H1 (cell line): Measurements from ENCODE around the gene WRAP53. TPM values are rescaled to one million over a fixed set of nuclear protein-coding genes. Genes with fewer than 3 reads are reported as not detected.

Experiments
- CTCF ChIA-PET: fragments of 300-600 bp; sonication (Branson Sonifier 250); formaldehyde crosslinking; loops from one replicate; lab custom pipeline; 2021; ENCODE audit not compliant: partially characterized antibody; lab: Charles Lee
- POLR2A ChIA-PET: fragments of 300-600 bp; sonication (Branson Sonifier 250); formaldehyde crosslinking; loops from one replicate; lab custom pipeline; 2021; ENCODE audit warnings: inconsistent platforms; ENCODE audit not compliant: partially characterized antibody; lab: Charles Lee
- DNase-seq, 2 experiments: peaks; one replicate each; pipeline versions ENCODE4 v3.0.0 to v3.0.0-alpha.2; 2010 to 2022; ENCODE audit warnings: low spot score in 2 of 2, low read depth in 1 of 2, mixed read lengths in 1 of 2
- FAIRE-seq: peaks from 2 replicates; lab custom pipeline; 2011; peaks lifted over from hg19 to GRCh38; lab: Jason Lieb, UNC
- H2AFZ ChIP-seq: 2 replicates; pipeline ENCODE4 v1.8.1; 2012; ENCODE audit warnings: low read length, inconsistent platforms
- H2AK5ac ChIP-seq: 2 replicates; pipeline ENCODE4 v1.6.1; 2013; ENCODE audit warnings: low read depth, low read length
- H2BK120ac ChIP-seq: replicated peaks from 2 replicates; pipeline ENCODE3; 2013; ENCODE audit warnings: low read depth, low read length, inconsistent platforms
- H2BK12ac ChIP-seq: 2 replicates; pipeline ENCODE4 v1.6.1; 2013; ENCODE audit warnings: low read depth, low read length
- H2BK15ac ChIP-seq: 2 replicates; pipeline ENCODE4 v1.6.1; 2013; ENCODE audit warnings: low read length
- H2BK20ac ChIP-seq: 2 replicates; pipeline ENCODE4 v1.6.1; 2013; ENCODE audit warnings: low read length
- H2BK5ac ChIP-seq: 2 replicates; pipeline ENCODE4 v1.6.1; 2013; ENCODE audit warnings: low read depth, low read length
- H3K14ac ChIP-seq: 2 replicates; pipeline ENCODE4 v1.6.1; 2013; ENCODE audit warnings: inconsistent platforms; ENCODE audit not compliant: insufficient read length
- H3K18ac ChIP-seq: 2 replicates; pipeline ENCODE4 v1.6.1; 2013; ENCODE audit warnings: low read length; ENCODE audit errors: extremely low read depth
- H3K23ac ChIP-seq: 2 replicates; pipeline ENCODE4 v1.6.1; 2013; ENCODE audit warnings: inconsistent platforms; ENCODE audit not compliant: insufficient read length
- H3K23me2 ChIP-seq: 2 replicates; pipeline ENCODE4 v1.6.1; 2013; ENCODE audit warnings: low read depth, low read length
- H3K27ac ChIP-seq: 2 replicates; pipeline ENCODE4 v1.6.1; 2011; ENCODE audit warnings: low read depth, low read length, inconsistent platforms
- H3K27me3 ChIP-seq, 4 experiments: replicated peaks in 1 of 4; 1 replicate in 1 of 4; 2 replicates in 3 of 4; pipeline versions ENCODE4 v1.6.1 to v1.8.1; 2011 to 2013; ENCODE audit warnings: low read length in 3 of 4, mild to moderate bottlenecking in 3 of 4, inconsistent platforms in 2 of 4, mixed read lengths in 2 of 4, moderate library complexity in 1 of 4; ENCODE audit not compliant: control insufficient read depth in 3 of 4, insufficient read depth in 3 of 4; ENCODE audit errors: extremely low read depth in 1 of 4
- H3K36me3 ChIP-seq, 4 experiments: 2 replicates each; pipeline versions ENCODE4 v1.6.1 to v1.8.1; 2011 to 2013; ENCODE audit warnings: mild to moderate bottlenecking in 4 of 4, low read length in 3 of 4, moderate library complexity in 2 of 4, control low read depth in 1 of 4, inconsistent platforms in 1 of 4; ENCODE audit not compliant: insufficient read depth in 4 of 4, control insufficient read depth in 2 of 4
- H3K4ac ChIP-seq: replicated peaks from 2 replicates; pipeline ENCODE3; 2013; ENCODE audit warnings: low read length, low read depth, mixed read lengths, inconsistent platforms; ENCODE audit not compliant: insufficient read length
- H3K4me1 ChIP-seq, 4 experiments: replicated peaks in 1 of 4; 1 replicate in 1 of 4; 2 replicates in 3 of 4; pipeline versions ENCODE4 v1.6.1 to v1.8.1; 2011 to 2013; ENCODE audit warnings: low read length in 3 of 4, inconsistent platforms in 2 of 4, mixed read lengths in 1 of 4; ENCODE audit not compliant: insufficient read depth in 4 of 4, control insufficient read depth in 3 of 4
- H3K4me2 ChIP-seq, 2 experiments: 2 replicates each; pipeline versions ENCODE4 v1.6.1 to v1.8.1; 2011 to 2013; ENCODE audit warnings: low read depth in 2 of 2, low read length in 2 of 2, control low read depth in 1 of 2, inconsistent platforms in 1 of 2, mild to moderate bottlenecking in 1 of 2; ENCODE audit not compliant: insufficient read depth in 1 of 2
- H3K4me3 ChIP-seq, 4 experiments: fragments of 200-600, 300-600 bp in 1 of 4; sonication (generic), shearing (Covaris generic), sonication (Bioruptor Twin) in 1 of 4; 2 replicates each; pipeline versions ENCODE4 v1.5.1 to v1.8.1; 2011 to 2016; ENCODE audit warnings: low read length in 4 of 4, low read depth in 3 of 4, control low read depth in 2 of 4, inconsistent platforms in 2 of 4, mild to moderate bottlenecking in 2 of 4, mixed read lengths in 1 of 4, moderate library complexity in 1 of 4; ENCODE audit not compliant: insufficient read depth in 2 of 4; ENCODE audit errors: extremely low read depth in 1 of 4
- H3K56ac ChIP-seq: replicated peaks from 2 replicates; pipeline ENCODE3; 2013; ENCODE audit warnings: low read depth, mild to moderate bottlenecking, mixed read lengths, low read length, inconsistent platforms; ENCODE audit not compliant: insufficient read length
- H3K79me1 ChIP-seq: 2 replicates; pipeline ENCODE4 v1.6.1; 2013; ENCODE audit warnings: low read depth, low read length, control low read depth
- H3K79me2 ChIP-seq, 2 experiments: 2 replicates each; pipeline versions ENCODE4 v1.6.1 to v1.8.1; 2012 to 2013; ENCODE audit warnings: low read length in 2 of 2, mild to moderate bottlenecking in 2 of 2, inconsistent platforms in 1 of 2; ENCODE audit not compliant: insufficient read depth in 2 of 2, control insufficient read depth in 1 of 2
- H3K9ac ChIP-seq, 4 experiments: replicated peaks in 1 of 4; 1 replicate in 1 of 4; 2 replicates in 3 of 4; pipeline versions ENCODE4 v1.6.1 to v1.8.1; 2011 to 2013; ENCODE audit warnings: low read depth in 3 of 4, low read length in 3 of 4, control low read depth in 2 of 4, mild to moderate bottlenecking in 2 of 4, moderate library complexity in 2 of 4, inconsistent platforms in 1 of 4; ENCODE audit errors: extremely low read depth in 1 of 4
- H3K9me3 ChIP-seq, 2 experiments: 2 replicates each; pipeline versions ENCODE4 v1.6.1 to v1.8.1; 2012 to 2013; ENCODE audit warnings: mild to moderate bottlenecking in 2 of 2, moderate library complexity in 2 of 2, control low read depth in 1 of 2, inconsistent platforms in 1 of 2, low read depth in 1 of 2, low read length in 1 of 2, mixed read lengths in 1 of 2; ENCODE audit not compliant: insufficient read depth in 2 of 2
- H4K20me1 ChIP-seq, 2 experiments: replicated peaks in 1 of 2; 2 replicates each; pipeline versions ENCODE3 to v1.8.1; 2011 to 2013; ENCODE audit warnings: inconsistent platforms in 2 of 2, low read length in 2 of 2, mild to moderate bottlenecking in 1 of 2; ENCODE audit not compliant: insufficient read depth in 2 of 2, control insufficient read depth in 1 of 2
- H4K5ac ChIP-seq: 2 replicates; pipeline ENCODE4 v1.6.1; 2013; ENCODE audit warnings: low read length, low read depth, mixed read lengths, inconsistent platforms; ENCODE audit not compliant: insufficient read length
- H4K8ac ChIP-seq: 2 replicates; pipeline ENCODE4 v1.8.0; 2013; ENCODE audit warnings: mild to moderate bottlenecking, moderate library complexity, low read length, inconsistent platforms; ENCODE audit not compliant: insufficient read depth; ENCODE audit errors: extremely low read depth
- H4K91ac ChIP-seq: replicated peaks from 2 replicates; pipeline ENCODE3; 2013; ENCODE audit warnings: low read length, mixed read lengths, inconsistent platforms; ENCODE audit not compliant: insufficient read length
- ASH2L ChIP-seq: fragments of 200-600, 300-600 bp; sonication (generic); IDR thresholded peaks from one replicate; pipeline ENCODE4 v1.7.1; 2017; ENCODE audit warnings: low read length
- ATF2 ChIP-seq: IDR thresholded peaks from 2 replicates; pipeline ENCODE4 v1.6.1; 2012; ENCODE audit warnings: low read length, inconsistent platforms
- CBX8 ChIP-seq: fragments of 300-800, 300-1000 bp; sonication (generic); IDR thresholded peaks from 2 replicates; pipeline ENCODE4 v1.7.1; 2016; ENCODE audit warnings: low read depth, low read length, borderline replicate concordance
- GABPA ChIP-seq: IDR thresholded peaks from 2 replicates; pipeline ENCODE4 v1.6.1; 2011; ENCODE audit warnings: mild to moderate bottlenecking, low read length, moderate library complexity, borderline replicate concordance; ENCODE audit not compliant: insufficient read depth
- MAFK ChIP-seq: IDR thresholded peaks from 2 replicates; pipeline ENCODE4 v1.6.1; 2012; ENCODE audit warnings: low read depth, mild to moderate bottlenecking, improper control_type of control experiment, low read length
- NRF1 ChIP-seq: IDR thresholded peaks from 2 replicates; pipeline ENCODE4 v1.6.1; 2011; ENCODE audit warnings: mild to moderate bottlenecking, low read depth, low read length, improper control_type of control experiment
- RBBP5 ChIP-seq: IDR thresholded peaks from 2 replicates; pipeline ENCODE4 v1.7.1; 2012; ENCODE audit warnings: low read depth, mild to moderate bottlenecking, inconsistent platforms, low read length, moderate library complexity, borderline replicate concordance
- SUZ12 ChIP-seq: fragments of 200-600 bp; sonication (generic); IDR thresholded peaks from 2 replicates; pipeline ENCODE4 v1.6.1; 2012; ENCODE audit warnings: mild to moderate bottlenecking, inconsistent platforms, low read length, moderate library complexity, mixed read lengths
- TEAD4 ChIP-seq: IDR thresholded peaks from 2 replicates; pipeline ENCODE4 v1.6.1; 2012; ENCODE audit warnings: low read depth, low read length, inconsistent platforms, mixed read lengths
- YY1 ChIP-seq: IDR thresholded peaks from 2 replicates; pipeline ENCODE4 v1.6.1; 2011; ENCODE audit warnings: low read depth, mild to moderate bottlenecking, low read length
- ZNF274 ChIP-seq: IDR thresholded peaks from 2 replicates; pipeline ENCODE4 v1.7.0; 2012; ENCODE audit warnings: low read length, borderline replicate concordance; ENCODE audit errors: extremely low read depth
- WGBS, 2 experiments: shearing (Covaris generic) in 1 of 2; methylation state at CpG; one replicate each; pipeline versions ENCODE4 v1.1.6 to v1.1.7; 2013 to 2015; ENCODE audit warnings: low lambda C conversion rate in 2 of 2, mixed read lengths in 2 of 2, inconsistent platforms in 1 of 2, low coverage in 1 of 2, missing lambda C conversion rate in 1 of 2; ENCODE audit not compliant: insufficient replicate concordance in 2 of 2, insufficient coverage in 1 of 2, insufficient read length in 1 of 2; ENCODE audit errors: extremely low coverage in 1 of 2, missing lambda C conversion rate in 1 of 2; 5-methylcytosine and 5-hydroxymethylcytosine counted together
- polyA plus RNA-seq, 7 experiments: library from polyadenylated mRNA; depleted of rRNA in 3 of 7; stranded (reverse) in 5 of 7; unstranded in 2 of 7; fragments of >200 nt in 5 of 7; fragments of 200-250 nt in 2 of 7; gene quantifications; 1 replicate in 5 of 7; 2 replicates in 1 of 7; 4 replicates in 1 of 7; pipeline versions ENCODE4 v1.2.1 to v1.2.3, GENCODE V29; 2011 to 2013; ENCODE audit warnings: missing spikeins in 2 of 7, mixed read lengths in 2 of 7
- total RNA-seq: library from RNA; stranded (reverse); fragmentation: NEBNext Ultra II Directional; extraction: Animal tissue kit (Norgen Biotek cat#: 25700); gene quantifications from 2 replicates; pipeline ENCODE4 v1.2.1, GENCODE V29; 2021

WRAP53 gene
- total and polyA plus RNA-seq, 2 of the 8 experiments (the other 6 are each of a cell fraction or from before 2014, with no cell fraction given) = 29.2 to 30.1 TPM

- no peak overlapping the region for H2AK5ac ChIP-seq
- H3K14ac ChIP-seq = no peak overlapping the region
- no peak overlapping the region for H3K23ac ChIP-seq
- FAIRE-seq (no peak), DNase-seq (no peak)
- H2BK5ac ChIP-seq = no peak overlapping the region
- no peaks in the 10 kb centered on the region for H3K27me3 ChIP-seq
- H3K27ac ChIP-seq = no peak overlapping the region
- no peak overlapping the region for H4K5ac ChIP-seq
- no peak overlapping the region for H2BK12ac ChIP-seq
- no peak overlapping the region for H2BK20ac ChIP-seq
- POLR2A ChIA-PET = interaction anchor here (11.4 kb wide), 1 partner anchor 10 kb away, joined by 186 read pairs; the partner anchor contains the start of genes TP53 and WRAP53
- no peaks in the 10 kb centered on the region for H3K23me2 ChIP-seq
- no peaks in the 10 kb centered on the region for H3K9me3 ChIP-seq
- H4K91ac ChIP-seq = no peak overlapping the region
- no peaks in the 10 kb centered on the region for H3K79me1 ChIP-seq
- peaks cover 0 to 2% of the 10 kb centered on the region in 2 experiments for H4K20me1 ChIP-seq
- H3K4ac ChIP-seq = no peak overlapping the region
- no peak overlapping the region for H4K8ac ChIP-seq
- 94% methylated on average over 4 of the region's 4 CpGs; no CpG with 5 or more reads in 1 of the 2 experiments for WGBS, 2 experiments
- CTCF ChIA-PET = no interaction called here
- no peak overlapping the region for H2AFZ ChIP-seq
- H3K9ac ChIP-seq = no peak overlapping the region
- no peak overlapping the region for H3K4me3 ChIP-seq
- H3K4me2 ChIP-seq = no peak overlapping the region
- peaks cover 0 to under 1% (median under 1%) of the 10 kb centered on the region in 4 experiments; a peak in 5 of 7 replicates for H3K4me1 ChIP-seq
- no peak overlapping the region for H2BK120ac ChIP-seq
- H3K56ac ChIP-seq = no peak overlapping the region
- no peak overlapping the region for H2BK15ac ChIP-seq
- H3K79me2 ChIP-seq = no peaks in the 10 kb centered on the region
- peaks cover 4 to 9% (median 6%) of the 10 kb centered on the region in 4 experiments; a peak in 5 of 8 replicates for H3K36me3 ChIP-seq
- no peak overlapping the region for H3K18ac ChIP-seq
- no peak for TF ChIP-seq RBBP5
- no peak for TF ChIP-seq YY1
- no peak for TF ChIP-seq CBX8
- no peak for TF ChIP-seq SUZ12
- TF ChIP-seq TEAD4 = no peak
- no peak for TF ChIP-seq GABPA
- no peak for TF ChIP-seq ASH2L
- no peak for TF ChIP-seq NRF1
- TF ChIP-seq ZNF274 = no peak
- TF ChIP-seq ATF2 = no peak
- no peak for TF ChIP-seq MAFK
Observed at GRCh38 chr17:7697828-7698588, 9.7 kb downstream of the WRAP53 start.
